Measurements from ENCODE around the gene NF2. TPM values are rescaled to one million over a fixed set of nuclear protein-coding genes. Genes with fewer than 3 reads are reported as not detected.

Gene NF2
- total RNA-seq, 1 experiment from 2014 or later, result 92.4 TPM

- POLR2A ChIA-PET, result no interaction called here
- no peaks in the 10 kb centered on the region for H3K4me1 Mint-ChIP-seq (ENCODE audit: insufficient read depth, unreplicated experiment)
- intact Hi-C loops (cut with micrococcal nuclease), result no loop called here
These were observed 119.2 kb downstream of the NF2 start for GRCh38 chr22:29722587-29722986.

GRCh38 chr22:29723766-29724165 lies 120.3 kb downstream of the NF2 start:
- Mint-ChIP-seq H3K9me3 (ENCODE audit: unreplicated experiment) (no peaks in the 10 kb centered on the region), H3K27ac (ENCODE audit: low read depth, unreplicated experiment) (no peak overlapping the region), H3K4me1 (ENCODE audit: insufficient read depth, unreplicated experiment) (no peaks in the 10 kb centered on the region), H3K27me3 (ENCODE audit: insufficient read depth, unreplicated experiment) (no peaks in the 10 kb centered on the region), H3K36me3 (ENCODE audit: insufficient read depth, unreplicated experiment) (peaks cover 1% of the 10 kb centered on the region), H3K4me3 (ENCODE audit: unreplicated experiment) (no peak overlapping the region)
- no peak for TF ChIP-seq CTCF (IDR thresholded peaks at IDR 0.05; ENCODE audit: unreplicated experiment)
- BruUV-seq (replicated peaks), result no TSS peak
- DNase-seq (ENCODE audit: unreplicated experiment), result no peak
- ChIA-PET POLR2A (no interaction called here), CTCF (interaction anchor here (1.6 kb wide), 1 partner anchor 281 kb away, joined by 3 read pairs; no protein-coding TSS in a partner anchor)
- intact Hi-C loops (cut with micrococcal nuclease), result no loop called here

More at GRCh38 chr22:29722587-29722986, 119.2 kb downstream of the NF2 start:
- no peak overlapping the region for H3K4me3 Mint-ChIP-seq (ENCODE audit: unreplicated experiment)
- H3K27ac Mint-ChIP-seq (ENCODE audit: low read depth, unreplicated experiment), result no peak overlapping the region
- no peaks in the 10 kb centered on the region for H3K9me3 Mint-ChIP-seq (ENCODE audit: unreplicated experiment)
- no peaks in the 10 kb centered on the region for H3K27me3 Mint-ChIP-seq (ENCODE audit: insufficient read depth, unreplicated experiment)
- DNase-seq (ENCODE audit: unreplicated experiment), result no peak
- no peak for TF ChIP-seq CTCF (IDR thresholded peaks at IDR 0.05; ENCODE audit: unreplicated experiment)
- BruUV-seq (replicated peaks), result no TSS peak
- H3K36me3 Mint-ChIP-seq (ENCODE audit: insufficient read depth, unreplicated experiment), result no peaks in the 10 kb centered on the region
- CTCF ChIA-PET, result interaction anchor here (1.0 kb wide), 2 partner anchors 131 to 385 kb away, joined by 3 to 5 read pairs; no protein-coding TSS in a partner anchor

- H3K4me3 Mint-ChIP-seq (ENCODE audit: unreplicated experiment), result no peak overlapping the region
- TF ChIP-seq CTCF (IDR thresholded peaks at IDR 0.05; ENCODE audit: unreplicated experiment), result no peak
- no peaks in the 10 kb centered on the region for H3K9me3 Mint-ChIP-seq (ENCODE audit: unreplicated experiment)
- DNase-seq (ENCODE audit: unreplicated experiment), result no peak
- no peak overlapping the region for H3K27ac Mint-ChIP-seq (ENCODE audit: low read depth, unreplicated experiment)
- CTCF ChIA-PET, result interaction anchor here (1.6 kb wide), 1 partner anchor 280 kb away, joined by 3 read pairs; no protein-coding TSS in a partner anchor
- POLR2A ChIA-PET, result no interaction called here
- intact Hi-C loops (cut with micrococcal nuclease), result no loop called here
- H3K27me3 Mint-ChIP-seq (ENCODE audit: insufficient read depth, unreplicated experiment), result no peaks in the 10 kb centered on the region
- H3K36me3 Mint-ChIP-seq (ENCODE audit: insufficient read depth, unreplicated experiment), result peaks cover 7% of the 10 kb centered on the region
- BruUV-seq (replicated peaks), result no TSS peak
- no peaks in the 10 kb centered on the region for H3K4me1 Mint-ChIP-seq (ENCODE audit: insufficient read depth, unreplicated experiment)
These were observed 121.4 kb downstream of the NF2 start for GRCh38 chr22:29724843-29725242.

GRCh38 chr22:29726106-29726505 lies 122.7 kb downstream of the NF2 start:
- TF ChIP-seq CTCF (IDR thresholded peaks at IDR 0.05; ENCODE audit: unreplicated experiment), result no peak
- BruUV-seq (replicated peaks), result no TSS peak
- DNase-seq (ENCODE audit: unreplicated experiment), result no peak
- H3K36me3 Mint-ChIP-seq (ENCODE audit: insufficient read depth, unreplicated experiment), result peaks cover 7% of the 10 kb centered on the region
- ChIA-PET CTCF (interaction anchor here (0.8 kb wide), 1 partner anchor 324 kb away, joined by 3 read pairs; no protein-coding TSS in a partner anchor), POLR2A (no interaction called here)
- no peaks in the 10 kb centered on the region for H3K27me3 Mint-ChIP-seq (ENCODE audit: insufficient read depth, unreplicated experiment)
- H3K4me1 Mint-ChIP-seq (ENCODE audit: insufficient read depth, unreplicated experiment), result no peaks in the 10 kb centered on the region
- intact Hi-C loops (cut with micrococcal nuclease), result no loop called here
- no peak overlapping the region for H3K27ac Mint-ChIP-seq (ENCODE audit: low read depth, unreplicated experiment)
- no peaks in the 10 kb centered on the region for H3K9me3 Mint-ChIP-seq (ENCODE audit: unreplicated experiment)
- no peak overlapping the region for H3K4me3 Mint-ChIP-seq (ENCODE audit: unreplicated experiment)

Data from MCF 10A (cell line).